ENCODE measurements around the gene FSTL4. TPM values are rescaled to one million over a fixed set of nuclear protein-coding genes. Genes with fewer than 3 reads are reported as not detected.

Gene FSTL4
- total RNA-seq, 2 donors from 2014 or later: 4.4 to 5.5 TPM

DNA sequence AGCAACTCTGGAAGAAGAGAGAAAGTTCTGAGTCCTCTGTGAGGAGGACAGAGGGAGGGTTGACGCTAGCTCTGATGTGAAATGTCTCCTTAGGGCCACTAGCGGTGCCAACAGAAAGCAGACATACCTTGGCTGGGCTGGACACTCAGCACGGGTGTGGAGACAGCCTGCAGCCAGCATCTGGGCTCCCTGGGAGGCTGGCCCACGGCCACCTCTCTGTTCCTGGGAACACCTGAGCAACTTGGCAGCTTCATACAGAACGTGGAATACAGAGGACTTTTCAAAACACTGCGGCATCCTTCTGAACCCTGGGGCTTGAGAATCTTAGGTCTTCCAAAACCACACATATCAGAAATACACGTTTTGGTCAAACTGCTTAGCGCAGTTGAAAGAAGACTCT is 269.1 kb downstream of the FSTL4 start:
- no peak overlapping the region for H3K4me3 Mint-ChIP-seq
- H3K4me3 ChIP-seq (ENCODE audit: low read length): no peak overlapping the region
- TF ChIP-seq CTCF (conservative IDR thresholded peaks at IDR 0.05): no peak
- H3K9ac ChIP-seq (ENCODE audit: extremely low read depth, low read length, poor library complexity, severe bottlenecking): no peak overlapping the region
- no peak overlapping the region for H3K27ac Mint-ChIP-seq
- H3K36me3 ChIP-seq (ENCODE audit: control insufficient read depth, insufficient read depth, low read length): no peaks in the 10 kb centered on the region
- no peaks in the 10 kb centered on the region for H3K9me3 Mint-ChIP-seq
- no peaks in the 10 kb centered on the region for H3K4me1 ChIP-seq (ENCODE audit: control insufficient read depth, insufficient read depth, low read length)
- no peak overlapping the region for H3K27ac ChIP-seq (ENCODE audit: low read depth, low read length)
- H3K36me3 Mint-ChIP-seq (ENCODE audit: low read depth): no peaks in the 10 kb centered on the region
- H3K9me3 ChIP-seq (ENCODE audit: control insufficient read depth, low read length): no peaks in the 10 kb centered on the region
- no peaks in the 10 kb centered on the region for H3K27me3 ChIP-seq (ENCODE audit: control insufficient read depth, insufficient read depth, low read length, poor library complexity, severe bottlenecking)
- WGBS, 2 experiments (ENCODE audit: insufficient coverage in 1 of 2, insufficient read length in 1 of 2): 81 to 90% methylated on average over 3 to 8 of the region's 8 CpGs
- DNase-seq: no peak
- H3K4me1 Mint-ChIP-seq: peaks cover 3% of the 10 kb centered on the region
- no peaks in the 10 kb centered on the region for H3K27me3 Mint-ChIP-seq (ENCODE audit: insufficient read depth)

GRCh38 chr5:133341915-133342710 is 270.2 kb downstream of the FSTL4 start:
- DNase-seq: peak; percentile 78
- Histone ChIP-seq H3K9me3 (ENCODE audit: control insufficient read depth, low read length) (no peaks in the 10 kb centered on the region), H3K4me3 (ENCODE audit: low read length) (no peak overlapping the region), H3K9ac (ENCODE audit: extremely low read depth, low read length, poor library complexity, severe bottlenecking) (no peak overlapping the region), H3K4me1 (ENCODE audit: control insufficient read depth, insufficient read depth, low read length) (no peaks in the 10 kb centered on the region), H3K36me3 (ENCODE audit: control insufficient read depth, insufficient read depth, low read length) (no peaks in the 10 kb centered on the region), H3K27ac (ENCODE audit: low read depth, low read length) (no peak overlapping the region), H3K27me3 (ENCODE audit: control insufficient read depth, insufficient read depth, low read length, poor library complexity, severe bottlenecking) (no peaks in the 10 kb centered on the region)
- WGBS, 2 experiments (ENCODE audit: insufficient coverage in 1 of 2, insufficient read length in 1 of 2): 68 to 88% methylated on average over 3 to 8 of the region's 8 CpGs
- no peaks in the 10 kb centered on the region for H3K36me3 Mint-ChIP-seq (ENCODE audit: low read depth)
- H3K9me3 Mint-ChIP-seq: no peaks in the 10 kb centered on the region
- no peak overlapping the region for H3K4me3 Mint-ChIP-seq
- peaks cover 3% of the 10 kb centered on the region for H3K4me1 Mint-ChIP-seq
- no peaks in the 10 kb centered on the region for H3K27me3 Mint-ChIP-seq (ENCODE audit: insufficient read depth)
- peak; percentile 58 for TF ChIP-seq CTCF (conservative IDR thresholded peaks at IDR 0.05)
- H3K27ac Mint-ChIP-seq: no peak overlapping the region

DNA sequence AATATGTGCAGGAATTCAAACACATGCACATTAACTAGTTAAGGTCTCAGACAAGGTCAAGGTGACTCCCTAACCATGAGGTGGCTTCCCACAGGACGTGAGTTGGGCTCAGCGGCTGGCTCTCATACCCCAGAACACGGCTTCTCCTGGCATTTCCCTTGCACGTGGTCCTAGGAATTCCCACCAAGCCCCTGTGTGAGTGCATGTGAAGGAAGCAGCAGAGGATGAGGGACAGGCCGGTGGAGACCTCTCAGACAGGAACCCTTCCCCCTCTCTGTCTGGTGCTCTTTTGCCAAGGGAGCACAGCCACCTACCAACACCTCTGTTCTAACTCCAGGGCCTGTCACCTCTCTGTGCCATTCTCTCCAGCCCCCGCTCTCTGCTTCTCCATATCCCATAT is 271.0 kb downstream of the FSTL4 start:
- no peaks in the 10 kb centered on the region for H3K36me3 ChIP-seq (ENCODE audit: control insufficient read depth, insufficient read depth, low read length)
- H3K4me3 ChIP-seq (ENCODE audit: low read length): no peak overlapping the region
- H3K36me3 Mint-ChIP-seq (ENCODE audit: low read depth): no peaks in the 10 kb centered on the region
- no peaks in the 10 kb centered on the region for H3K9me3 Mint-ChIP-seq
- H3K4me1 ChIP-seq (ENCODE audit: control insufficient read depth, insufficient read depth, low read length): no peaks in the 10 kb centered on the region
- H3K4me3 Mint-ChIP-seq: no peak overlapping the region
- peaks cover 3% of the 10 kb centered on the region for H3K4me1 Mint-ChIP-seq
- 87 to 100% methylated on average over 2 to 6 of the region's 6 CpGs for WGBS, 2 experiments (ENCODE audit: insufficient coverage in 1 of 2, insufficient read length in 1 of 2)
- no peak overlapping the region for H3K9ac ChIP-seq (ENCODE audit: extremely low read depth, low read length, poor library complexity, severe bottlenecking)
- no peak for DNase-seq
- no peak overlapping the region for H3K27ac Mint-ChIP-seq
- no peaks in the 10 kb centered on the region for H3K27me3 Mint-ChIP-seq (ENCODE audit: insufficient read depth)
- no peak overlapping the region for H3K27ac ChIP-seq (ENCODE audit: low read depth, low read length)
- TF ChIP-seq CTCF (conservative IDR thresholded peaks at IDR 0.05): no peak
- no peaks in the 10 kb centered on the region for H3K9me3 ChIP-seq (ENCODE audit: control insufficient read depth, low read length)
- no peaks in the 10 kb centered on the region for H3K27me3 ChIP-seq (ENCODE audit: control insufficient read depth, insufficient read depth, low read length, poor library complexity, severe bottlenecking)
